GM12878 (cell line): Measurements from ENCODE around the gene WDR53. TPM values are rescaled to one million over a fixed set of nuclear protein-coding genes. Genes with fewer than 3 reads are reported as not detected.

Source experiments
- ATAC-seq: fragments of 200-7000 bp; cut with Tn5 transposase; 3 replicates; pipeline ENCODE4 v1.9.1; 2020; ENCODE audit warnings: mild to moderate bottlenecking, moderate library complexity
- BruUV-seq: library from RNA; stranded (reverse); fragments of 400-500 nt; replicated peaks from 2 replicates; lab custom pipeline; 2021; lab: Mats Ljungman, UMichigan
- CTCF ChIA-PET: fragments of 300-600 bp; sonication (Branson Sonifier 250); formaldehyde crosslinking; extraction: SDS; loops from one replicate; lab custom pipeline; 2021; ENCODE audit warnings: inconsistent platforms; lab: Yijun Ruan, JAX
- POLR2A ChIA-PET: fragments of 350-600 bp; formaldehyde crosslinking; extraction: SDS; loops from one replicate; lab custom pipeline; 2021; ENCODE audit warnings: inconsistent platforms; lab: Charles Lee
- RAD21 ChIA-PET: fragments of 300-600 bp; sonication (Branson Sonifier 250); formaldehyde crosslinking; loops from one replicate; lab custom pipeline; 2023; ENCODE audit warnings: antibody characterized with exemption; ENCODE audit not compliant: unreplicated experiment; lab: Charles Lee
- SMC1A ChIA-PET: fragments of 300-600 bp; sonication (Branson Sonifier 250); formaldehyde crosslinking; loops from one replicate; lab custom pipeline; 2023; ENCODE audit not compliant: unreplicated experiment, uncharacterized antibody; lab: Charles Lee
- DNase-seq: peaks from one replicate; pipeline ENCODE4 v3.0.0-alpha.2; 2011; ENCODE audit warnings: low read depth, low spot score
- FAIRE-seq: peaks from 3 replicates; lab custom pipeline; 2011; peaks lifted over from hg19 to GRCh38; lab: Jason Lieb, UNC
- H2AFZ ChIP-seq: 2 replicates; pipeline ENCODE4 v1.6.0; 2011; ENCODE audit warnings: low read depth, low read length, control low read depth; ENCODE audit not compliant: control insufficient read depth
- H3K27ac ChIP-seq: 2 replicates; pipeline ENCODE4 v1.5.1; 2011; ENCODE audit warnings: control low read depth; ENCODE audit not compliant: control insufficient read depth, insufficient read depth
- H3K27me3 ChIP-seq, 2 experiments: replicated peaks in 1 of 2; 2 replicates each; pipeline versions ENCODE4 v1.6.0 to v1.6.1; 2011; ENCODE audit warnings: low read length in 1 of 2; ENCODE audit not compliant: control insufficient read depth in 2 of 2, insufficient read depth in 2 of 2
- H3K36me3 ChIP-seq, 2 experiments: 2 replicates each; pipeline ENCODE4 v1.5.1; 2011; ENCODE audit warnings: low read length in 1 of 2; ENCODE audit not compliant: control insufficient read depth in 2 of 2, insufficient read depth in 2 of 2
- H3K4me1 ChIP-seq: 2 replicates; pipeline ENCODE4 v1.6.1; 2011; ENCODE audit warnings: mild to moderate bottlenecking, low read length, moderate library complexity, mixed read lengths; ENCODE audit not compliant: control insufficient read depth, insufficient read depth
- H3K4me2 ChIP-seq: 2 replicates; pipeline ENCODE4 v1.6.0; 2011; ENCODE audit warnings: control low read depth; ENCODE audit not compliant: control insufficient read depth, insufficient read depth
- H3K4me3 ChIP-seq: fragments of 200-600 bp; sonication (generic); 2 replicates; pipeline ENCODE4 v1.5.1; 2016
- H3K79me2 ChIP-seq: 2 replicates; pipeline ENCODE4 v1.6.0; 2011; ENCODE audit warnings: low read length; ENCODE audit not compliant: control insufficient read depth, insufficient read depth
- H3K9ac ChIP-seq: 2 replicates; pipeline ENCODE4 v1.8.0; 2011; ENCODE audit warnings: low read length, control low read depth, mixed read lengths; ENCODE audit not compliant: control insufficient read depth, insufficient read depth
- H3K9me3 ChIP-seq: replicated peaks from 3 replicates; pipeline ENCODE4 v1.5.1; 2011; ENCODE audit warnings: mild to moderate bottlenecking, low read length; ENCODE audit not compliant: control insufficient read depth, insufficient read depth
- H4K20me1 ChIP-seq: 2 replicates; pipeline ENCODE4 v1.6.0; 2011; ENCODE audit not compliant: control insufficient read depth, insufficient read depth
- ATF3 ChIP-seq: IDR thresholded peaks from 2 replicates; pipeline ENCODE4 v1.6.1; 2011; ENCODE audit warnings: low read depth, mild to moderate bottlenecking, low read length, moderate library complexity, borderline replicate concordance; ENCODE audit errors: extremely low read depth
- CBFB ChIP-seq: IDR thresholded peaks from 2 replicates; pipeline ENCODE4 v1.6.1; 2016; ENCODE audit warnings: antibody characterized with exemption, low read depth
- EGR1 ChIP-seq, 2 experiments: IDR thresholded peaks; 1 replicate in 1 of 2; 2 replicates in 1 of 2; pipeline ENCODE4 v1.6.1; 2011 to 2012; ENCODE audit warnings: low read depth in 2 of 2, low read length in 2 of 2, borderline replicate concordance in 1 of 2, mild to moderate bottlenecking in 1 of 2, moderate library complexity in 1 of 2
- IRF4 ChIP-seq: IDR thresholded peaks from 2 replicates; pipeline ENCODE4 v1.6.1; 2011; ENCODE audit warnings: low read depth, low read length
- MYC ChIP-seq: IDR thresholded peaks from 2 replicates; pipeline ENCODE4 v1.6.1; 2011; ENCODE audit warnings: mild to moderate bottlenecking, low read length, moderate library complexity, inconsistent platforms; ENCODE audit not compliant: insufficient read depth, insufficient replicate concordance, insufficient read length, severe bottlenecking
- POU2F2 ChIP-seq: IDR thresholded peaks from 3 replicates; pipeline ENCODE4 v1.6.1; 2011; ENCODE audit warnings: low read depth, mild to moderate bottlenecking, low read length, borderline replicate concordance
- RFX5 ChIP-seq: IDR thresholded peaks from 2 replicates; pipeline ENCODE4 v1.6.1; 2011; ENCODE audit warnings: low read depth, low read length, improper control_type of control experiment
- SIN3A ChIP-seq: IDR thresholded peaks from 2 replicates; pipeline ENCODE4 v1.6.1; 2012; ENCODE audit warnings: low read depth, low read length, improper control_type of control experiment
- SMC3 ChIP-seq: IDR thresholded peaks from 2 replicates; pipeline ENCODE4 v1.6.1; 2011; ENCODE audit warnings: low read length, improper control_type of control experiment, borderline replicate concordance
- TARDBP ChIP-seq: IDR thresholded peaks from 2 replicates; pipeline ENCODE4 v1.6.1; 2016; ENCODE audit warnings: borderline replicate concordance
- ZBTB40 ChIP-seq: fragments of 450-650 bp; IDR thresholded peaks from 2 replicates; pipeline ENCODE4 v1.6.1; 2016; ENCODE audit warnings: mild to moderate bottlenecking, moderate library complexity, borderline replicate concordance
- WGBS: methylation state at CpG from one replicate; pipeline ENCODE4 v1.1.6; 2016; ENCODE audit warnings: low lambda C conversion rate; ENCODE audit not compliant: insufficient replicate concordance, insufficient coverage; ENCODE audit errors: missing lambda C conversion rate; 5-methylcytosine and 5-hydroxymethylcytosine counted together
- in situ Hi-C: fragments of 300-500 bp; cut with MboI; formaldehyde crosslinking; loops from 9 replicates; pipeline ENCODE4 v1.14.3; 2018; ENCODE audit warnings: mixed read lengths
- intact Hi-C: fragments of 100-400 bp; cut with micrococcal nuclease; formaldehyde crosslinking; loops from one replicate; pipeline ENCODE4 v1.14.2; 2022; ENCODE audit not compliant: unreplicated experiment
- polyA plus RNA-seq, 11 experiments: library from polyadenylated mRNA; depleted of rRNA in 4 of 11; unstranded in 6 of 11; stranded (reverse) in 5 of 11; fragments of >200 nt; fragmentation: Nextera tagmentation in 4 of 11; fragmentation: Illumina TruSeq in 1 of 11; extraction: Ambion mirVana in 4 of 11; extraction: Trizol in 1 of 11; gene quantifications; 1 replicate in 1 of 11; 2 replicates in 10 of 11; pipeline versions ENCODE4 v1.2.1 to v1.2.3, GENCODE V29; 2011 to 2016; ENCODE audit warnings: inconsistent platforms in 2 of 11, missing spikeins in 2 of 11, low read depth in 1 of 11
- total RNA-seq, 4 experiments: library from RNA; depleted of rRNA in 3 of 4; stranded (reverse); fragments of >200 nt in 3 of 4; fragmentation: Illumina TruSeq in 1 of 4; extraction: Trizol in 1 of 4; gene quantifications; 2 replicates each; pipeline versions ENCODE4 v1.2.1 to v1.2.3, GENCODE V29; 2013 to 2021
- TF ChIP-seq, protein P1 (sequence below): fragments of 450-650 bp; IDR thresholded peaks from 2 replicates; pipeline ENCODE4 v1.6.1; 2017; ENCODE audit warnings: mild to moderate bottlenecking, moderate library complexity
- TF ChIP-seq, protein P2 (sequence below): fragments of 450-650 bp; IDR thresholded peaks from 2 replicates; pipeline ENCODE4 v1.6.1; 2016; ENCODE audit warnings: mild to moderate bottlenecking

WDR53 gene
- total and polyA plus RNA-seq, 10 of the 15 experiments (the other 5 are each of a cell fraction or from before 2014, with no cell fraction given), result 7.7 to 20.3 (median 15.7) TPM

DNA sequence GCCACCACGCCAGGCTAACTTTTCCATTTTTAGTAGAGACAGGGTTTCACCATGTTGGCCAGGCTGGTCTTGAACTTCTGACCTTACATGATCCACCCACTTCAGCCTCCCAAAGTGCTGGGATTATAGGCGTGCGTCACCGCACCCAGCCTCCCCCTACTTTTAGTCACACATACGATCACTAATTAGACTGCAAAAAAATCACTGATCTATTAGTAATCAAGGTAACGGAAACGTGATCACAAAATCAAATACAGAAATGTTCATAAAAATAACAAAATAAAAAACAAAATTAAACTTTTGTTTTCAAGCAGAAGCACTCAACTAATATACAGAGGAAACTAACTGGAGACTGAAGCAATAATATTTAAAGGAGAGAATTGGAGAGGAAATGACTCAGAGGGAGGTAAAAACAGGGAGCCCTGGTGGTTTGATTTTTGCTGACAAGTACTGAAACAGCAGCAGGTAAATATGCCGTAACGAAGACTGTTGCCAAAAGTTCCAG, 4.6 kb downstream of the WDR53 start (continued):
- TF ChIP-seq, protein P1, sequence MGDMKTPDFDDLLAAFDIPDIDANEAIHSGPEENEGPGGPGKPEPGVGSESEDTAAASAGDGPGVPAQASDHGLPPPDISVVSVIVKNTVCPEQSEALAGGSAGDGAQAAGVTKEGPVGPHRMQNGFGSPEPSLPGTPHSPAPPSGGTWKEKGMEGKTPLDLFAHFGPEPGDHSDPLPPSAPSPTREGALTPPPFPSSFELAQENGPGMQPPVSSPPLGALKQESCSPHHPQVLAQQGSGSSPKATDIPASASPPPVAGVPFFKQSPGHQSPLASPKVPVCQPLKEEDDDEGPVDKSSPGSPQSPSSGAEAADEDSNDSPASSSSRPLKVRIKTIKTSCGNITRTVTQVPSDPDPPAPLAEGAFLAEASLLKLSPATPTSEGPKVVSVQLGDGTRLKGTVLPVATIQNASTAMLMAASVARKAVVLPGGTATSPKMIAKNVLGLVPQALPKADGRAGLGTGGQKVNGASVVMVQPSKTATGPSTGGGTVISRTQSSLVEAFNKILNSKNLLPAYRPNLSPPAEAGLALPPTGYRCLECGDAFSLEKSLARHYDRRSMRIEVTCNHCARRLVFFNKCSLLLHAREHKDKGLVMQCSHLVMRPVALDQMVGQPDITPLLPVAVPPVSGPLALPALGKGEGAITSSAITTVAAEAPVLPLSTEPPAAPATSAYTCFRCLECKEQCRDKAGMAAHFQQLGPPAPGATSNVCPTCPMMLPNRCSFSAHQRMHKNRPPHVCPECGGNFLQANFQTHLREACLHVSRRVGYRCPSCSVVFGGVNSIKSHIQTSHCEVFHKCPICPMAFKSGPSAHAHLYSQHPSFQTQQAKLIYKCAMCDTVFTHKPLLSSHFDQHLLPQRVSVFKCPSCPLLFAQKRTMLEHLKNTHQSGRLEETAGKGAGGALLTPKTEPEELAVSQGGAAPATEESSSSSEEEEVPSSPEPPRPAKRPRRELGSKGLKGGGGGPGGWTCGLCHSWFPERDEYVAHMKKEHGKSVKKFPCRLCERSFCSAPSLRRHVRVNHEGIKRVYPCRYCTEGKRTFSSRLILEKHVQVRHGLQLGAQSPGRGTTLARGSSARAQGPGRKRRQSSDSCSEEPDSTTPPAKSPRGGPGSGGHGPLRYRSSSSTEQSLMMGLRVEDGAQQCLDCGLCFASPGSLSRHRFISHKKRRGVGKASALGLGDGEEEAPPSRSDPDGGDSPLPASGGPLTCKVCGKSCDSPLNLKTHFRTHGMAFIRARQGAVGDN, result no peak
- TF ChIP-seq ATF3, result no peak
- no peak for TF ChIP-seq EGR1 (IDR thresholded peaks at IDR 0.05; ENCODE audit: borderline replicate concordance in 1 of 2, low read depth in 2 of 2, low read length in 2 of 2)
- no peak for TF ChIP-seq TARDBP
- TF ChIP-seq RFX5, result no peak

GRCh38 chr3:196559826-196560225, 8.5 kb downstream of the WDR53 start:
- intact Hi-C loops, result no loop called here
- WGBS, result 82% methylated on average over 3 of the region's 3 CpGs
- TF ChIP-seq POU2F2 (no peak), SMC3 (no peak), CBFB (no peak), IRF4 (no peak), ZBTB40 (no peak), SIN3A (no peak), MYC (no peak)
- TF ChIP-seq, protein P2, sequence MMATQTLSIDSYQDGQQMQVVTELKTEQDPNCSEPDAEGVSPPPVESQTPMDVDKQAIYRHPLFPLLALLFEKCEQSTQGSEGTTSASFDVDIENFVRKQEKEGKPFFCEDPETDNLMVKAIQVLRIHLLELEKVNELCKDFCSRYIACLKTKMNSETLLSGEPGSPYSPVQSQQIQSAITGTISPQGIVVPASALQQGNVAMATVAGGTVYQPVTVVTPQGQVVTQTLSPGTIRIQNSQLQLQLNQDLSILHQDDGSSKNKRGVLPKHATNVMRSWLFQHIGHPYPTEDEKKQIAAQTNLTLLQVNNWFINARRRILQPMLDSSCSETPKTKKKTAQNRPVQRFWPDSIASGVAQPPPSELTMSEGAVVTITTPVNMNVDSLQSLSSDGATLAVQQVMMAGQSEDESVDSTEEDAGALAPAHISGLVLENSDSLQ, result no peak

More at GRCh38 chr3:196559826-196560225, 8.5 kb downstream of the WDR53 start:
- ChIA-PET RAD21 (no interaction called here), CTCF (interaction anchor here (0.6 kb wide), 1 partner anchor 21 kb away, joined by 3 read pairs; no protein-coding TSS in a partner anchor), POLR2A (no interaction called here), SMC1A (no interaction called here)
- H3K27ac ChIP-seq, result no peak overlapping the region
- BruUV-seq, result no TSS peak
- H2AFZ ChIP-seq, result no peak overlapping the region
- H3K9me3 ChIP-seq, result no peaks in the 10 kb centered on the region
- ATAC-seq (no peak), DNase-seq (no peak), FAIRE-seq (no peak)
- no peaks in the 10 kb centered on the region for H4K20me1 ChIP-seq
- H3K4me3 ChIP-seq, result no peak overlapping the region
- H3K4me1 ChIP-seq, result peaks cover under 1% of the 10 kb centered on the region; the same call in 1 of the 2 replicates
- H3K4me2 ChIP-seq, result no peak overlapping the region
- no peak overlapping the region for H3K9ac ChIP-seq
- no peaks in the 10 kb centered on the region; a peak in 1 of 4 replicates for H3K36me3 ChIP-seq
- no peaks in the 10 kb centered on the region for H3K79me2 ChIP-seq
- in situ Hi-C loops, result no loop called here
- H3K27me3 ChIP-seq, result no peaks in the 10 kb centered on the region
